ENCODE measurements around the gene CD300E. TPM values are rescaled to one million over a fixed set of nuclear protein-coding genes. Genes with fewer than 3 reads are reported as not detected.

CD300E gene
- polyA plus RNA-seq, 1 donor, result 0.04 TPM

GRCh38 chr17:74566132-74566753 is 57.3 kb downstream of the CD300E start:
- DNase-seq (ENCODE audit: low read depth), result no peak

- no peak for DNase-seq (ENCODE audit: low read depth)
These were observed 58.4 kb downstream of the CD300E start for GRCh38 chr17:74565126-74565525.

- no peak for DNase-seq (ENCODE audit: low read depth)
These were observed 60.2 kb downstream of the CD300E start for GRCh38 chr17:74563358-74563757.

- no peak for DNase-seq (ENCODE audit: low read depth)
These were observed 62.0 kb downstream of the CD300E start for GRCh38 chr17:74561586-74561985.

Other genes starting within 250 kb of the CD300E start
- 38.7 TPM for gene GPRC5C, start 191.7 kb downstream of the CD300E start, polyA plus RNA-seq (ENCODE audit: insufficient read length)
- gene CD300A, start 157.1 kb downstream of the CD300E start, polyA plus RNA-seq (ENCODE audit: insufficient read length), result 1.2 TPM
- gene CD300LB, start 92.3 kb downstream of the CD300E start, polyA plus RNA-seq (ENCODE audit: insufficient read length), result 0.20 TPM
- gene CD300C, start 77.6 kb downstream of the CD300E start, polyA plus RNA-seq (ENCODE audit: insufficient read length), result 0.37 TPM
- gene CD300H, start 56.2 kb downstream of the CD300E start, polyA plus RNA-seq (ENCODE audit: insufficient read length), result not detected
- gene CD300LD, start 31.5 kb downstream of the CD300E start, polyA plus RNA-seq (ENCODE audit: insufficient read length), result not detected
- gene CD300LF, start 89.2 kb upstream of the CD300E start, polyA plus RNA-seq (ENCODE audit: insufficient read length), result 0.28 TPM
- 0.90 TPM for gene RAB37, start 113.5 kb upstream of the CD300E start, polyA plus RNA-seq (ENCODE audit: insufficient read length)
- 5.3 TPM for gene NHERF1, start 124.9 kb upstream of the CD300E start, polyA plus RNA-seq (ENCODE audit: insufficient read length)
- gene NAT9, start 152.6 kb upstream of the CD300E start, polyA plus RNA-seq (ENCODE audit: insufficient read length), result 37.5 TPM
- 0.71 TPM for gene GRIN2C, start 236.1 kb upstream of the CD300E start, polyA plus RNA-seq (ENCODE audit: insufficient read length)
- 2.0 TPM for gene FDXR, start 249.3 kb upstream of the CD300E start, polyA plus RNA-seq (ENCODE audit: insufficient read length)